OCI-LY3 (cell line): Measurements from ENCODE around the gene MLF2.

Experiments used
- H2AFZ ChIP-seq: fragments of 200-600, 300-600 bp; shearing (Covaris generic); 2 replicates; pipeline ENCODE4 v1.6.0; 2014; ENCODE audit warnings: antibody characterized with exemption, low read depth, low read length
- H3K27ac ChIP-seq: fragments of 200-600, 300-600 bp; sonication (generic); 2 replicates; pipeline ENCODE4 v1.5.1; 2014; ENCODE audit warnings: mild to moderate bottlenecking, low read length, moderate library complexity, mixed read lengths
- H3K27me3 ChIP-seq: fragments of 200-600, 300-600 bp; sonication (generic); 2 replicates; pipeline ENCODE4 v1.6.1; 2014; ENCODE audit warnings: low read depth, low read length, mixed read lengths
- H3K36me3 ChIP-seq: fragments of 200-600, 300-600 bp; sonication (generic); replicated peaks from 2 replicates; pipeline ENCODE3; 2014; ENCODE audit warnings: low read depth, low read length, mixed read lengths
- H3K4me1 ChIP-seq: fragments of 300-600, 200-600 bp; sonication (generic); 2 replicates; pipeline ENCODE4 v1.6.1; 2014; ENCODE audit warnings: low read length, mixed read lengths
- H3K4me2 ChIP-seq: fragments of 200-600, 300-600 bp; sonication (generic); 2 replicates; pipeline ENCODE4 v1.6.1; 2014; ENCODE audit warnings: low read length, mixed read lengths
- H3K4me3 ChIP-seq: fragments of 300-600, 200-600 bp; sonication (generic); 2 replicates; pipeline ENCODE4 v1.5.1; 2014; ENCODE audit warnings: antibody characterized with exemption, mild to moderate bottlenecking, low read length, moderate library complexity
- H3K79me2 ChIP-seq: fragments of 300-600, 200-600 bp; shearing (Covaris generic); 2 replicates; pipeline ENCODE4 v1.6.1; 2014; ENCODE audit warnings: mild to moderate bottlenecking, low read length, mixed read lengths
- H3K9ac ChIP-seq: fragments of 300-600, 200-600 bp; shearing (Covaris generic); 2 replicates; pipeline ENCODE4 v1.6.0; 2014; ENCODE audit warnings: mild to moderate bottlenecking, low read length, moderate library complexity
- H3K9me3 ChIP-seq: fragments of 200-600, 300-600 bp; shearing (Covaris generic); 2 replicates; pipeline ENCODE4 v1.6.1; 2014; ENCODE audit warnings: low read length, mixed read lengths; ENCODE audit not compliant: insufficient read depth
- H4K20me1 ChIP-seq: fragments of 200-600, 300-600 bp; sonication (generic); 2 replicates; pipeline ENCODE4 v1.6.1; 2016; ENCODE audit warnings: low read length, mixed read lengths; ENCODE audit not compliant: insufficient read depth
- EZH2phosphoT487 ChIP-seq: fragments of 200-600 bp; shearing (Covaris generic); IDR thresholded peaks from 2 replicates; pipeline ENCODE4 v1.6.1; 2018; ENCODE audit warnings: antibody characterized with exemption, mixed run types, low read depth
- TF ChIP-seq, protein P1 (sequence below): fragments of 200-600, 300-600 bp; sonication (generic); IDR thresholded peaks from 2 replicates; pipeline ENCODE4 v1.5.1; 2014; ENCODE audit warnings: antibody characterized with exemption, low read length, low read depth

MLF2 gene

DNA sequence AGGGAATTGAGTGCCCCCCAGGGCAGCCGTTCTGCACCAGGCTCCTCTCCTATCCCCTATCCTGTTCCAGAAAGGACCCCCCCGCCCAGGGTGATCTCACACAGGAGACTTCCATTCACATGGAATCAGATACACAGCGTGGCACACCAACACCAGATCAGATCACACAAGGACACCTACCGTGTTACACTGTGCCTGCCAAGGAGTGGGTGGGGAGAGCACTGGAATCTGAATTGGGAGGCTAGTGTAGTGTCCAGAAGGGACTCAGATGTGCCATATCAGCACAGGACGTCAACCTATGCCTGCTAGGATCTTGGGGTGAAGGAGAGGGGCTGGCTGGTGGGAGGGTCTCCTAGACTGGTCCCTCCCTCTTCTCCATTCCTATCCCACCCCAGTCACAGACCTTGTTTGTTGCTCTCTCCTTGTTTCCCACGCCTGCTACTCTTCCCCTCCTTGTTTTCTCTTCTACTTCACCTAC lies 15.5 kb upstream of the MLF2 start:
- H2AFZ ChIP-seq, result no peak overlapping the region
- H3K27me3 ChIP-seq, result peaks cover 60% of the 10 kb centered on the region
- no peak overlapping the region for H3K27ac ChIP-seq
- H3K9me3 ChIP-seq, result no peaks in the 10 kb centered on the region
- peaks cover 54% of the 10 kb centered on the region for H3K4me1 ChIP-seq
- H3K4me2 ChIP-seq, result no peak overlapping the region
- no peaks in the 10 kb centered on the region for H3K36me3 ChIP-seq
- no peak overlapping the region for H3K4me3 ChIP-seq
- no peak overlapping the region for H3K9ac ChIP-seq
- no peaks in the 10 kb centered on the region for H4K20me1 ChIP-seq
- no peaks in the 10 kb centered on the region for H3K79me2 ChIP-seq
- TF ChIP-seq, protein P1, sequence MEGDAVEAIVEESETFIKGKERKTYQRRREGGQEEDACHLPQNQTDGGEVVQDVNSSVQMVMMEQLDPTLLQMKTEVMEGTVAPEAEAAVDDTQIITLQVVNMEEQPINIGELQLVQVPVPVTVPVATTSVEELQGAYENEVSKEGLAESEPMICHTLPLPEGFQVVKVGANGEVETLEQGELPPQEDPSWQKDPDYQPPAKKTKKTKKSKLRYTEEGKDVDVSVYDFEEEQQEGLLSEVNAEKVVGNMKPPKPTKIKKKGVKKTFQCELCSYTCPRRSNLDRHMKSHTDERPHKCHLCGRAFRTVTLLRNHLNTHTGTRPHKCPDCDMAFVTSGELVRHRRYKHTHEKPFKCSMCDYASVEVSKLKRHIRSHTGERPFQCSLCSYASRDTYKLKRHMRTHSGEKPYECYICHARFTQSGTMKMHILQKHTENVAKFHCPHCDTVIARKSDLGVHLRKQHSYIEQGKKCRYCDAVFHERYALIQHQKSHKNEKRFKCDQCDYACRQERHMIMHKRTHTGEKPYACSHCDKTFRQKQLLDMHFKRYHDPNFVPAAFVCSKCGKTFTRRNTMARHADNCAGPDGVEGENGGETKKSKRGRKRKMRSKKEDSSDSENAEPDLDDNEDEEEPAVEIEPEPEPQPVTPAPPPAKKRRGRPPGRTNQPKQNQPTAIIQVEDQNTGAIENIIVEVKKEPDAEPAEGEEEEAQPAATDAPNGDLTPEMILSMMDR, result no peak
- TF ChIP-seq EZH2phosphoT487, result no peak

DNA sequence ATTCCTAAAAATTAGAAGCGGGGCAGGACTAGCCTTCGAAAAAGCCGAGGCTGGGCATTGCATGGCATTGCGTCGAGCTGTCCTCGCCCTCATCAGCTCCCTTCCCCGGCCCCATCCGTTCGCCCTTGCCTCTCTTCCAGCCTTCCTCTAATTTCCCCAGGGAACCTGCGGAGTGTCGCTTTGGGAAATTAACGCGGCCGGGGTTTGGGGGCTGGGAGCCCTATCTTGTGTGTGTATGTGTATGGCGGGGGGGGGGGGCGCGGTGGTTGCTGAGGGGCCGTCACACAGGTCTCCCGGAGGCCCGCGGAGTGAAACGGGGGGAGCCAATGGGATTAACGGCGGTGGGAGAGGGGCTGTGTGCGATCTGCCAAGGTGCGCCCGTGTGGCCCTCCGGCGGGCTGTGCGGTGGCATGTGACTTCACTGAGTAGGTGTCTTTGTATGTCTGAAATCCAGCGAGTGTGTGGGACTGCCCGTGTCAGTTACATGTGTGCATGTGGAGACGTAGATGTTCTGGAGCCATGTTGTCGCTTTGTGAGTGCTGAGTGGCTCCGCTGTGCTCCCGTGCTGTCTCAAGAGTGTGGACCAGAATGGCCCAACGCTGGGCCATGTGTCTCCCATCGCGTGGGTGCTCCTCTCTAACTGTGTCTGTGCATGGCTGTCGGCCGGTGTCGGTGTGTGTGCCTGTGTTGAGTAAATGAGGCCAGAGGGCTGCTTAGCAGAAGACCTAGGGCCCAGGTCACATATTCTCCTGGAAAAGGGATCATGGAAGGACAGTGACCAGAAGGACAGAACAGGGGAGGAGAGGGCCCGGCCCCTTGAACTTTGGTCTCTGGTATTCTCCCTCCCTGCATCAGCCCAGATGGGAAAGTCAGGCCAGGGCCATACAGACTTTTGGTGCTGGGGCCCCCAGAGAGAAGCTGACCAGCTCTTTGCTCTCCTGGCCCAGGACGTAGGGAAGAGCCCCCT lies 14.7 kb upstream of the MLF2 start:
- Histone ChIP-seq H2AFZ (no peak overlapping the region), H3K4me1 (peaks cover 48% of the 10 kb centered on the region), H3K27ac (no peak overlapping the region)

DNA sequence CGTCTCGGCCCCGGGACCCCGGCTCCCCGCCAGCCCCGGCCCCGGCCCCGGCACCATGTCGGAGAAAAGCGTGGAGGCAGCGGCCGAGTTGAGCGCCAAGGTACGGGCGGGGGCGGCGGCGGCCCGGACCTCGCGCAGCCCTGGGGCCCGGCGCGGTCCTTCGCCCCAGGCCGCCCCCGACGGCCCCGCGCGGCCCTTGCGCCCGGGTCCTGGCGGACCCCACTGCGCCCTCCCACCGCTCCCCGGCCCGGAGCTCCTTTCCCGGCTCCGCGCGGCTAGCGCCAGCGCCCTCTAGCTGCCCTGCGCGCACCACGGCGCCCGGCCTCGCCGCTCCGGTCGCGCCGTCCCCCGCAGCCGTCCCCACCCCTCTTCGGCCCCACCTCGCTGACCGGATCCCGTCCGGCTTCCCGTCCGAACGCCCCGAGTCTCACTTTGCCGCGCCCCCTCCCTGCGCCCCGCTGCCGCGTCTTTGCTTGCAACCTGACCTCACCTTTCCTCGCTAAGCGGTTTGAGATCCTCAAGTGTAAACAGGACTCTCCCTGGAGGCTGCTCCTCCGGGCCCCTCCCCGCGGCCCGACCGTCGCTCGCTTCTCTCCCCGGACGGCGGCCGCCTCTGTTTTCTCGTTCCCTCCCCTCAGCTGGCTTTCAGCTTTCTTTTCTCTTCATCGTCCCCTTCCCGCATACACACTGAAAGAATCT lies 13.9 kb upstream of the MLF2 start:
- Histone ChIP-seq H3K4me3 (peak overlapping the region; percentile 91), H3K27me3 (peaks cover 64% of the 10 kb centered on the region), H3K9ac (peak overlapping the region; percentile 60), H3K4me1 (peaks cover 39% of the 10 kb centered on the region), H3K9me3 (no peaks in the 10 kb centered on the region), H2AFZ (peak overlapping the region; percentile 67; the same call in 1 of the 2 replicates), H3K36me3 (no peaks in the 10 kb centered on the region), H3K4me2 (peak overlapping the region; percentile 94), H4K20me1 (no peaks in the 10 kb centered on the region), H3K27ac (no peak overlapping the region), H3K79me2 (no peaks in the 10 kb centered on the region)
- TF ChIP-seq EZH2phosphoT487, result no peak
- TF ChIP-seq, protein P1, result peak; percentile 63

More for the DNA sequence above, 14.7 kb upstream of the MLF2 start:
- Histone ChIP-seq H3K27me3 (peaks cover 63% of the 10 kb centered on the region), H3K9me3 (no peaks in the 10 kb centered on the region), H3K4me2 (peak overlapping the region; percentile 94), H3K79me2 (no peaks in the 10 kb centered on the region), H3K4me3 (peak overlapping the region; percentile 91), H3K36me3 (no peaks in the 10 kb centered on the region), H4K20me1 (no peaks in the 10 kb centered on the region), H3K9ac (peak overlapping the region; percentile 60)
- TF ChIP-seq, protein P1, result no peak
- TF ChIP-seq EZH2phosphoT487, result no peak
